HL-60 (cell line): ENCODE results near the gene POC1A.

Source experiments
- DNase-seq, 2 experiments: peaks; one replicate each; pipeline ENCODE4 v3.0.0-alpha.2; 2010 to 2020; ENCODE audit warnings: low read depth in 1 of 2, low spot score in 1 of 2
- H3K27ac ChIP-seq: fragments of 250-450 bp; sonication (Bioruptor Pico); replicated peaks from 2 replicates; pipeline ENCODE4 v1.5.1; 2020; ENCODE audit warnings: mild to moderate bottlenecking, moderate library complexity
- H3K27me3 ChIP-seq: fragments of 250-450 bp; sonication (Bioruptor Pico); 2 replicates; pipeline ENCODE4 v1.5.1; 2021; ENCODE audit warnings: mild to moderate bottlenecking, moderate library complexity; ENCODE audit not compliant: insufficient read depth, poor library complexity, severe bottlenecking
- H3K4me3 ChIP-seq: replicated peaks from 2 replicates; pipeline ENCODE4 v1.5.1; 2011; ENCODE audit warnings: mild to moderate bottlenecking, control low read depth, low read length; ENCODE audit not compliant: insufficient read depth
- GABPA ChIP-seq: IDR thresholded peaks from 2 replicates; pipeline ENCODE4 v1.6.1; 2012; ENCODE audit warnings: low read depth
- POLR2AphosphoS5 ChIP-seq: IDR thresholded peaks from 2 replicates; pipeline ENCODE4 v1.6.1; 2012; ENCODE audit warnings: low read depth
- SPI1 ChIP-seq: IDR thresholded peaks from 2 replicates; pipeline ENCODE4 v1.6.1; 2012; ENCODE audit warnings: low read depth, mild to moderate bottlenecking, borderline replicate concordance
- TF ChIP-seq, protein P1 (sequence below): IDR thresholded peaks from 2 replicates; pipeline ENCODE4 v1.6.1; 2012; ENCODE audit warnings: low read depth; ENCODE audit not compliant: insufficient replicate concordance
- TF ChIP-seq, protein P2 (sequence below): IDR thresholded peaks from one replicate; pipeline ENCODE4 v1.5.1; 2011; ENCODE audit warnings: low read length, control low read depth, inconsistent platforms; ENCODE audit not compliant: insufficient read depth

POC1A gene

DNA sequence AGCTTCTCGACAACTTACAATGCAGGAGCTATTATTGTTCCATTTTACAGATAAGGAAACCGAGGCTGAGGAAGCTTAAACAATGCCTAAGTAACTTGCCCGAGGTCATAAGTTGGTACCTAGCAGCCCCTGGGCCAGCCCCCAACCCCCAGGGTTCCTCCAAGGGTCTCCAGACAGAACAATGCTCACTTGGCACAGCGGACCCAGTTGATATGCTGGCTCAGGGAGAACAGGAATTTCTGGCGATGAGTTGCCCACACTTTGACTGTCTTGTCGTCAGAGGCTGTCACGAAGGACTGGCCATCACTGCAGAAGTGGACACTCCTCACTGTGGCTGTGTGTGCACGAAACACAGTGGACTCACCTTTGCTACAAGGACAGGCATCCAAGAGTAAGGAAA lies 5.2 kb downstream of the POC1A start:
- Histone ChIP-seq H3K27me3 (no peaks in the 10 kb centered on the region), H3K27ac (no peak overlapping the region), H3K4me3 (no peak overlapping the region)
- TF ChIP-seq GABPA (no peak), SPI1 (no peak), POLR2AphosphoS5 (no peak)
- TF ChIP-seq, protein P1, sequence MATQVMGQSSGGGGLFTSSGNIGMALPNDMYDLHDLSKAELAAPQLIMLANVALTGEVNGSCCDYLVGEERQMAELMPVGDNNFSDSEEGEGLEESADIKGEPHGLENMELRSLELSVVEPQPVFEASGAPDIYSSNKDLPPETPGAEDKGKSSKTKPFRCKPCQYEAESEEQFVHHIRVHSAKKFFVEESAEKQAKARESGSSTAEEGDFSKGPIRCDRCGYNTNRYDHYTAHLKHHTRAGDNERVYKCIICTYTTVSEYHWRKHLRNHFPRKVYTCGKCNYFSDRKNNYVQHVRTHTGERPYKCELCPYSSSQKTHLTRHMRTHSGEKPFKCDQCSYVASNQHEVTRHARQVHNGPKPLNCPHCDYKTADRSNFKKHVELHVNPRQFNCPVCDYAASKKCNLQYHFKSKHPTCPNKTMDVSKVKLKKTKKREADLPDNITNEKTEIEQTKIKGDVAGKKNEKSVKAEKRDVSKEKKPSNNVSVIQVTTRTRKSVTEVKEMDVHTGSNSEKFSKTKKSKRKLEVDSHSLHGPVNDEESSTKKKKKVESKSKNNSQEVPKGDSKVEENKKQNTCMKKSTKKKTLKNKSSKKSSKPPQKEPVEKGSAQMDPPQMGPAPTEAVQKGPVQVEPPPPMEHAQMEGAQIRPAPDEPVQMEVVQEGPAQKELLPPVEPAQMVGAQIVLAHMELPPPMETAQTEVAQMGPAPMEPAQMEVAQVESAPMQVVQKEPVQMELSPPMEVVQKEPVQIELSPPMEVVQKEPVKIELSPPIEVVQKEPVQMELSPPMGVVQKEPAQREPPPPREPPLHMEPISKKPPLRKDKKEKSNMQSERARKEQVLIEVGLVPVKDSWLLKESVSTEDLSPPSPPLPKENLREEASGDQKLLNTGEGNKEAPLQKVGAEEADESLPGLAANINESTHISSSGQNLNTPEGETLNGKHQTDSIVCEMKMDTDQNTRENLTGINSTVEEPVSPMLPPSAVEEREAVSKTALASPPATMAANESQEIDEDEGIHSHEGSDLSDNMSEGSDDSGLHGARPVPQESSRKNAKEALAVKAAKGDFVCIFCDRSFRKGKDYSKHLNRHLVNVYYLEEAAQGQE, result no peak
- TF ChIP-seq, protein P2, sequence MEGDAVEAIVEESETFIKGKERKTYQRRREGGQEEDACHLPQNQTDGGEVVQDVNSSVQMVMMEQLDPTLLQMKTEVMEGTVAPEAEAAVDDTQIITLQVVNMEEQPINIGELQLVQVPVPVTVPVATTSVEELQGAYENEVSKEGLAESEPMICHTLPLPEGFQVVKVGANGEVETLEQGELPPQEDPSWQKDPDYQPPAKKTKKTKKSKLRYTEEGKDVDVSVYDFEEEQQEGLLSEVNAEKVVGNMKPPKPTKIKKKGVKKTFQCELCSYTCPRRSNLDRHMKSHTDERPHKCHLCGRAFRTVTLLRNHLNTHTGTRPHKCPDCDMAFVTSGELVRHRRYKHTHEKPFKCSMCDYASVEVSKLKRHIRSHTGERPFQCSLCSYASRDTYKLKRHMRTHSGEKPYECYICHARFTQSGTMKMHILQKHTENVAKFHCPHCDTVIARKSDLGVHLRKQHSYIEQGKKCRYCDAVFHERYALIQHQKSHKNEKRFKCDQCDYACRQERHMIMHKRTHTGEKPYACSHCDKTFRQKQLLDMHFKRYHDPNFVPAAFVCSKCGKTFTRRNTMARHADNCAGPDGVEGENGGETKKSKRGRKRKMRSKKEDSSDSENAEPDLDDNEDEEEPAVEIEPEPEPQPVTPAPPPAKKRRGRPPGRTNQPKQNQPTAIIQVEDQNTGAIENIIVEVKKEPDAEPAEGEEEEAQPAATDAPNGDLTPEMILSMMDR, result no peak
- DNase-seq, result no peak

DNA sequence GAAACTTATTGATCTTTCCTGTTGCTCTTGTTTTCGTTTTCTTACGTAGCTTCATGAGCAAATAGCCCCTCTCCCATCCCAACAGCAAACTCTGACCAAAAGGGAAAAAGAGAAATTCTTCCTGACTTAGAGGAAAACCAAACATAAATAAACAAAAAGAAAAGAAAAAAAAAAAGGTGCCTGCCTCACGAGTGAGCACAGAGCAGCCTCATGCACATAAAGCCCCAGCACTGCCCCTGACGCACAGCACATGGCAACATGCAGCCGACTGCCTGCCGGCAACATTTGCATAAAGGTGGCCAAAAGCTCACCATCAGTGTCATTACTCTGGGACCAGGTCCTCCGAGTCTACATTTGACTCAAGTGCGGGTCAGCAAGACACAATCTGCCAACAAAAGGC lies 6.4 kb downstream of the POC1A start:
- H3K4me3 ChIP-seq, result no peak overlapping the region
- H3K27ac ChIP-seq, result no peak overlapping the region
- no peak for DNase-seq
- no peak for TF ChIP-seq POLR2AphosphoS5
- TF ChIP-seq, protein P1, result no peak
- no peak for TF ChIP-seq GABPA
- no peaks in the 10 kb centered on the region for H3K27me3 ChIP-seq

DNA sequence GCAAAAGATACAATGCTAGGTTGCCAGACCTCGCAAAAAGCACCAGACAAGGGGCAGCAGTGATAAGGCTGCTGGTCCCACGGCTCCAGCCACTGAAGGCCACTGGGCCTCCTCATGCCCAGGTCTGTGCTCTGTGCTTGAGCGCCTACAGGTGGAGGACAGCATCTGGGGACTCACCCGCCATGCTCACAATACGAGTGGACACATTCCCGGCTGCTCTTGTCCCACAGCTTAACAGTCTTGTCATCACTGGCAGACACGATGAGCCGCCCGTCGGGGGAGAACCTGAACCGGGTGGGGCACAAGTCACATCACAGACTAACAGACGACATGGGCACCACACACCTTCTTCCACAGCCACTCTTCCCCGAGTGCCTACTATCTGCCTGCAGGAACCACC lies 7.4 kb downstream of the POC1A start:
- Histone ChIP-seq H3K4me3 (no peak overlapping the region), H3K27me3 (no peaks in the 10 kb centered on the region), H3K27ac (no peak overlapping the region)
- TF ChIP-seq GABPA, result no peak
- no peak for TF ChIP-seq POLR2AphosphoS5
- TF ChIP-seq, protein P2, result no peak
- TF ChIP-seq SPI1, result no peak
- TF ChIP-seq, protein P1, result no peak
- no peak for DNase-seq

DNA sequence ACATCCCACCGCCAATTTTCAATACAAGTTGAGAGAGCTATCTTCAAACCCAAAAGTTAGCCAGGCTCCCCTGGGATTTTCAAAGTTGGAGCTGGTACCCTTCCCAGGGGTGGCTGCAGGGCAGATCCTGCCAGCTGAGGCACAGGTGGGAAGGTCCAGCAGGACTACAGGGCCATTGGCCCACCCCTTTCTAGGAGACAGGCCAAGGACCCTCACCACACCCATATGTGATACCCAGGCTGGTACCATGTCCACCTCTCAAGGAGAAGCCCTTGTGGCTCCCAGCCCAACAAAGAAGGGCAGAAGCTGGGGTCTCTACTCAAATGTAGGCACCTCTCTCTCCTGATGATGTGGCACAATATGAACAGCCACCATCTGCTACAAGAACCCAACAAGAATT lies 8.0 kb downstream of the POC1A start:
- no peak for DNase-seq
- no peaks in the 10 kb centered on the region for H3K27me3 ChIP-seq
- H3K27ac ChIP-seq, result no peak overlapping the region
- H3K4me3 ChIP-seq, result no peak overlapping the region
- TF ChIP-seq SPI1, result no peak
- TF ChIP-seq POLR2AphosphoS5, result no peak
- TF ChIP-seq, protein P2, result no peak
- TF ChIP-seq, protein P1, result no peak
- no peak for TF ChIP-seq GABPA
